Endothelial cell of umbilical vein (primary cell): ENCODE results near the gene SLC8A1. TPM values are rescaled to one million over a fixed set of nuclear protein-coding genes. Genes with fewer than 3 reads are reported as not detected.

ENCODE experiments used
- BruUV-seq: library from RNA; stranded (reverse); fragments of 400-500 nt; replicated peaks from 2 replicates; lab custom pipeline; 2021; lab: Mats Ljungman, UMichigan
- CTCF ChIA-PET: fragments of 300-600, 350-600 bp; sonication (Branson Sonifier 250); formaldehyde crosslinking; loops from one replicate; lab custom pipeline; 2021; ENCODE audit warnings: antibody characterized with exemption, inconsistent platforms; lab: Charles Lee
- POLR2A ChIA-PET: fragments of 300-600, 350-600 bp; sonication (Branson Sonifier 250); formaldehyde crosslinking; loops from one replicate; lab custom pipeline; 2021; ENCODE audit warnings: antibody characterized with exemption, inconsistent platforms; lab: Charles Lee
- DNase-seq: peaks from one replicate; pipeline ENCODE4 v3.0.0-alpha.2; 2011; ENCODE audit warnings: low read depth, low spot score
- FAIRE-seq: peaks from 2 replicates; lab custom pipeline; 2011; peaks lifted over from hg19 to GRCh38; lab: Jason Lieb, UNC
- H2AFZ ChIP-seq: 2 replicates; pipeline ENCODE4 v1.6.0; 2012; ENCODE audit warnings: low read depth, low read length, control low read depth, inconsistent platforms
- H3K27ac ChIP-seq: 2 replicates; pipeline ENCODE4 v1.5.1; 2011; ENCODE audit warnings: low read depth, mild to moderate bottlenecking, control low read depth, low read length, moderate library complexity; ENCODE audit not compliant: insufficient read depth
- H3K27me3 ChIP-seq, 2 experiments: 2 replicates each; pipeline versions ENCODE4 v1.6.0 to v1.6.1; 2011; ENCODE audit warnings: low read length in 2 of 2, mixed read lengths in 1 of 2; ENCODE audit not compliant: control insufficient read depth in 2 of 2, insufficient read depth in 2 of 2
- H3K36me3 ChIP-seq, 2 experiments: 2 replicates in 1 of 2; 3 replicates in 1 of 2; pipeline ENCODE4 v1.5.1; 2011; ENCODE audit warnings: low read length in 2 of 2, mild to moderate bottlenecking in 1 of 2, moderate library complexity in 1 of 2; ENCODE audit not compliant: control insufficient read depth in 2 of 2, insufficient read depth in 2 of 2; ENCODE audit errors: extremely low read depth in 1 of 2
- H3K4me1 ChIP-seq: 3 replicates; pipeline ENCODE4 v1.5.1; 2011; ENCODE audit warnings: mild to moderate bottlenecking, low read length; ENCODE audit not compliant: control insufficient read depth, insufficient read depth; ENCODE audit errors: extremely low read depth
- H3K4me2 ChIP-seq: 2 replicates; pipeline ENCODE4 v1.6.1; 2011; ENCODE audit warnings: low read length, control low read depth, mixed read lengths; ENCODE audit not compliant: insufficient read depth
- H3K4me3 ChIP-seq, 3 experiments: fragments of 200-600 bp in 1 of 3; sonication (generic), shearing (Covaris generic) in 1 of 3; replicated peaks in 1 of 3; 2 replicates each; pipeline ENCODE4 v1.5.1; 2011 to 2016; ENCODE audit warnings: control low read depth in 3 of 3, low read length in 3 of 3, mild to moderate bottlenecking in 2 of 3, inconsistent platforms in 1 of 3, low read depth in 1 of 3, moderate library complexity in 1 of 3; ENCODE audit not compliant: insufficient read depth in 1 of 3
- H3K79me2 ChIP-seq: 2 replicates; pipeline ENCODE4 v1.6.0; 2012; ENCODE audit warnings: low read length, inconsistent platforms; ENCODE audit not compliant: control insufficient read depth, insufficient read depth
- H3K9ac ChIP-seq: replicated peaks from 2 replicates; pipeline ENCODE3; 2011; ENCODE audit warnings: low read length, control low read depth; ENCODE audit not compliant: insufficient read depth; ENCODE audit errors: extremely low read depth
- H3K9me1 ChIP-seq: replicated peaks from 3 replicates; pipeline ENCODE4 v1.6.0; 2011; ENCODE audit warnings: mild to moderate bottlenecking, low read length; ENCODE audit not compliant: control insufficient read depth, insufficient read depth; ENCODE audit errors: extremely low read depth
- H3K9me3 ChIP-seq: replicated peaks from 2 replicates; pipeline ENCODE4 v1.5.1; 2012; ENCODE audit warnings: low read length, inconsistent platforms; ENCODE audit not compliant: control insufficient read depth, insufficient read depth
- H4K20me1 ChIP-seq: replicated peaks from 2 replicates; pipeline ENCODE3; 2011; ENCODE audit warnings: mild to moderate bottlenecking, low read length; ENCODE audit not compliant: control insufficient read depth, insufficient read depth; ENCODE audit errors: extremely low read depth
- EZH2 ChIP-seq: IDR thresholded peaks from 2 replicates; pipeline ENCODE4 v1.6.1; 2012; ENCODE audit warnings: borderline replicate concordance, low read depth, mild to moderate bottlenecking, moderate library complexity, low read length, inconsistent platforms; ENCODE audit not compliant: severe bottlenecking
- FOS ChIP-seq: IDR thresholded peaks from 2 replicates; pipeline ENCODE4 v1.6.1; 2011; ENCODE audit warnings: mild to moderate bottlenecking, low read length, moderate library complexity, borderline replicate concordance; ENCODE audit not compliant: insufficient read depth
- GATA2 ChIP-seq: IDR thresholded peaks from 2 replicates; pipeline ENCODE4 v1.7.0; 2011; ENCODE audit warnings: low read depth, mild to moderate bottlenecking, moderate library complexity, mixed read lengths, low read length; ENCODE audit not compliant: insufficient read length, insufficient read depth
- JUN ChIP-seq: IDR thresholded peaks from 2 replicates; pipeline ENCODE4 v1.6.1; 2011; ENCODE audit warnings: borderline replicate concordance, low read depth; ENCODE audit not compliant: insufficient read length, insufficient read depth
- MYC ChIP-seq: IDR thresholded peaks from one replicate; pipeline ENCODE4 v1.6.1; 2011; ENCODE audit warnings: mild to moderate bottlenecking, low read depth, low read length
- POLR2A ChIP-seq: IDR thresholded peaks from 2 replicates; pipeline ENCODE4 v1.6.1; 2012; ENCODE audit warnings: low read depth, mild to moderate bottlenecking, control low read depth, low read length
- POLR2AphosphoS5 ChIP-seq: IDR thresholded peaks from 2 replicates; pipeline ENCODE4 v1.6.1; 2012; ENCODE audit warnings: low read depth, mild to moderate bottlenecking, control low read depth, low read length, moderate library complexity; ENCODE audit not compliant: insufficient read depth
- dilution Hi-C: fragments of 300-500 bp; cut with MboI; formaldehyde crosslinking; loops from one replicate; pipeline ENCODE4 v1.15.0; 2019; ENCODE audit warnings: low sequenced_read_pairs; ENCODE audit not compliant: extremely low pct_ligation_motif_present
- intact Hi-C: fragments of 100-400 bp; cut with micrococcal nuclease; formaldehyde crosslinking; loops from one replicate; pipeline ENCODE4 v1.10.0; 2022
- polyA plus RNA-seq, 4 experiments: library from polyadenylated mRNA; depleted of rRNA in 3 of 4; stranded (reverse) in 3 of 4; unstranded in 1 of 4; fragments of >200 nt; gene quantifications; 2 replicates each; pipeline versions ENCODE4 v1.2.1 to v1.2.3, GENCODE V29; 2011 to 2012; ENCODE audit warnings: missing spikeins in 1 of 4
- total RNA-seq: library from RNA; stranded (reverse); gene quantifications from 2 replicates; pipeline ENCODE4 v1.2.3, GENCODE V29; 2021
- TF ChIP-seq, protein P1 (sequence below): IDR thresholded peaks from 2 replicates; pipeline ENCODE4 v1.6.1; 2011; ENCODE audit not compliant: insufficient read depth, insufficient read length
- TF ChIP-seq, protein P2 (sequence below), 2 donors: IDR thresholded peaks; 1 replicate in 1 of 2; 2 replicates in 1 of 2; pipeline ENCODE4 v1.5.1; 2011; ENCODE audit warnings: low read length in 2 of 2, mild to moderate bottlenecking in 2 of 2, moderate library complexity in 2 of 2, control low read depth in 1 of 2, inconsistent platforms in 1 of 2, low read depth in 1 of 2; ENCODE audit not compliant: insufficient read depth in 1 of 2; ENCODE audit errors: extremely low read depth in 1 of 2

Gene SLC8A1
- total and polyA plus RNA-seq, 2 donors (not counting 3 experiments of a cell fraction or from before 2014, with no cell fraction given), result 0.19 to 1.8 TPM

DNA sequence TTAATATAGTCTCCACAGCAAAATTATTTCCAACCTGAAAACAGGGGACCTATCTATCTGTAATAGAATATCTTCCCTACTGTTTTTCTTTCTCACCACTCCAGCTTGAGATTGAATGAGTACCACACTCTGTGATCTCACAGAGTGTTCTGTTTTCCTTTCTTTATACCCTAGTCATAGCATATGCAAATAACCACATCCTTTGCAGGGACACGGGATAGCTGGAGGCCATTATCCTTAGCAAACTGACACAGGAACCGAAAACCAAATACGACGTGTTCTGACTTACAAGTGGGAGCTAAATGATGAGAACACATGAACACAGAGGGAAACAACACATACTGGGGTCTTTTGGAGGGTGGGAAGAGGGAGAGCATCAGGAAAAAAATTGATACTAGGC, 224.7 kb downstream of the SLC8A1 start:
- Histone ChIP-seq H3K27ac (no peak overlapping the region), H4K20me1 (no peaks in the 10 kb centered on the region), H3K4me3 (no peak overlapping the region), H3K9me3 (no peaks in the 10 kb centered on the region), H3K27me3 (no peaks in the 10 kb centered on the region), H3K4me2 (no peak overlapping the region), H3K9me1 (no peaks in the 10 kb centered on the region), H3K9ac (no peak overlapping the region), H2AFZ (no peak overlapping the region), H3K4me1 (no peaks in the 10 kb centered on the region), H3K79me2 (no peaks in the 10 kb centered on the region), H3K36me3 (no peaks in the 10 kb centered on the region)
- POLR2A ChIA-PET, result no interaction called here
- FAIRE-seq, result no peak
- CTCF ChIA-PET, result no interaction called here
- no peak for DNase-seq
- TF ChIP-seq JUN (no peak), POLR2AphosphoS5 (no peak), EZH2 (no peak)
- dilution Hi-C loops (no loop called here), intact Hi-C loops (no loop called here)
- BruUV-seq, result no TSS peak

DNA sequence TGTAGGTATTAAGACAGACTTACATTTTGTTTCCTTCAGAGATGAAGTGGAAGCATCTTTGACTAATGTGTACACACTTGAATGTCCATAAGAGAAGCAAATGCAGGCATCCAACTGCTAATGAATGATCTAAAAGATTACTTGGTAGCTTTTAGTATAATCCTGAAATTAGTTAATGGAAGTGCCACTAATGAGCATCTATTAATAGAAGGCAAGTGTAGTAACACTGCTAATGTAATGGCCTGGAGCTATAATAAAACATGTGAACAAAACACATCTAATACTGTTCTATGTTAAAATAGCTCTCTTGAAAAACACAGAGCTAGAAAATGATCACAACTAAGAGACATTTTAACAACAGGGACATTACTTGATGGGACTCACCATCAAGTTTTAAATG, 225.3 kb downstream of the SLC8A1 start:
- ChIA-PET POLR2A (no interaction called here), CTCF (no interaction called here)
- FAIRE-seq, result no peak
- no peaks in the 10 kb centered on the region for H3K4me1 ChIP-seq
- no peaks in the 10 kb centered on the region for H3K27me3 ChIP-seq
- intact Hi-C loops, result no loop called here
- H3K4me2 ChIP-seq, result no peak overlapping the region
- no peaks in the 10 kb centered on the region for H3K79me2 ChIP-seq
- TF ChIP-seq EZH2 (no peak), JUN (no peak), GATA2 (no peak), MYC (no peak), FOS (no peak), POLR2A (no peak), POLR2AphosphoS5 (no peak)
- TF ChIP-seq, protein P1, sequence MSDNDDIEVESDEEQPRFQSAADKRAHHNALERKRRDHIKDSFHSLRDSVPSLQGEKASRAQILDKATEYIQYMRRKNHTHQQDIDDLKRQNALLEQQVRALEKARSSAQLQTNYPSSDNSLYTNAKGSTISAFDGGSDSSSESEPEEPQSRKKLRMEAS, result no peak
- TF ChIP-seq, protein P2, sequence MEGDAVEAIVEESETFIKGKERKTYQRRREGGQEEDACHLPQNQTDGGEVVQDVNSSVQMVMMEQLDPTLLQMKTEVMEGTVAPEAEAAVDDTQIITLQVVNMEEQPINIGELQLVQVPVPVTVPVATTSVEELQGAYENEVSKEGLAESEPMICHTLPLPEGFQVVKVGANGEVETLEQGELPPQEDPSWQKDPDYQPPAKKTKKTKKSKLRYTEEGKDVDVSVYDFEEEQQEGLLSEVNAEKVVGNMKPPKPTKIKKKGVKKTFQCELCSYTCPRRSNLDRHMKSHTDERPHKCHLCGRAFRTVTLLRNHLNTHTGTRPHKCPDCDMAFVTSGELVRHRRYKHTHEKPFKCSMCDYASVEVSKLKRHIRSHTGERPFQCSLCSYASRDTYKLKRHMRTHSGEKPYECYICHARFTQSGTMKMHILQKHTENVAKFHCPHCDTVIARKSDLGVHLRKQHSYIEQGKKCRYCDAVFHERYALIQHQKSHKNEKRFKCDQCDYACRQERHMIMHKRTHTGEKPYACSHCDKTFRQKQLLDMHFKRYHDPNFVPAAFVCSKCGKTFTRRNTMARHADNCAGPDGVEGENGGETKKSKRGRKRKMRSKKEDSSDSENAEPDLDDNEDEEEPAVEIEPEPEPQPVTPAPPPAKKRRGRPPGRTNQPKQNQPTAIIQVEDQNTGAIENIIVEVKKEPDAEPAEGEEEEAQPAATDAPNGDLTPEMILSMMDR (IDR thresholded peaks at IDR 0.05; ENCODE audit: extremely low read depth in 1 of 2, insufficient read depth in 1 of 2, low read depth in 1 of 2, low read length in 2 of 2), result no peak
- H3K9me1 ChIP-seq, result no peaks in the 10 kb centered on the region
- no peak overlapping the region for H3K4me3 ChIP-seq
- no peak overlapping the region for H3K9ac ChIP-seq
- no peak overlapping the region for H2AFZ ChIP-seq
- H3K9me3 ChIP-seq, result no peaks in the 10 kb centered on the region
- dilution Hi-C loops, result no loop called here
- no peak overlapping the region for H3K27ac ChIP-seq
- no peak for DNase-seq
- no peaks in the 10 kb centered on the region for H4K20me1 ChIP-seq
- no TSS peak for BruUV-seq
- no peaks in the 10 kb centered on the region for H3K36me3 ChIP-seq
